ENCODE results near the gene WHRN. TPM values are rescaled to one million over a fixed set of nuclear protein-coding genes. Genes with fewer than 3 reads are reported as not detected.

WHRN gene
- total and polyA plus RNA-seq, 2 of the 8 experiments (the other 6 are each of a cell fraction or from before 2014, with no cell fraction given): 4.4 to 7.7 TPM

GRCh38 chr9:114532561-114533237 is 27.4 kb upstream of the WHRN start (continued):
- TF ChIP-seq NANOG (IDR thresholded peaks at IDR 0.05; ENCODE audit: insufficient read depth, low read depth, low read length, poor library complexity, severe bottlenecking) (no peak), POLR2A (IDR thresholded peaks at IDR 0.05; ENCODE audit: control extremely low read depth in 1 of 2, low read depth in 2 of 2, low read length in 2 of 2) (no peak), TEAD4 (IDR thresholded peaks at IDR 0.05; ENCODE audit: low read depth, low read length) (no peak), JUND (IDR thresholded peaks at IDR 0.05; ENCODE audit: low read length) (no peak), CREB1 (IDR thresholded peaks at IDR 0.05) (no peak), GTF2F1 (IDR thresholded peaks at IDR 0.05; ENCODE audit: borderline replicate concordance, low read depth, low read length) (no peak), CTBP2 (IDR thresholded peaks at IDR 0.05; ENCODE audit: borderline replicate concordance, insufficient read depth, insufficient read length, low read length) (no peak), KDM5A (IDR thresholded peaks at IDR 0.05; ENCODE audit: low read length) (no peak)

Measured in H1 (cell line).